DND-41 (cell line): Measurements from ENCODE around the gene DOCK9.

Experiments used
- ATAC-seq: fragments of 200-7000 bp; cut with Tn5 transposase; 3 replicates; pipeline ENCODE4 v1.9.1; 2021; ENCODE audit warnings: low read depth; ENCODE audit not compliant: insufficient read depth
- DNase-seq: peaks from one replicate; pipeline ENCODE4 v3.0.0-alpha.2; 2020
- H2AFZ ChIP-seq: 2 replicates; pipeline ENCODE4 v1.6.0; 2012; ENCODE audit warnings: low read depth, low read length
- H3K27ac ChIP-seq: 2 replicates; pipeline ENCODE4 v1.5.1; 2012; ENCODE audit warnings: low read length, inconsistent platforms
- H3K27me3 ChIP-seq: fragments of 200-600 bp; sonication (generic); 2 replicates; pipeline ENCODE4 v1.6.0; 2012; ENCODE audit warnings: low read length, mild to moderate bottlenecking, inconsistent platforms; ENCODE audit not compliant: insufficient read depth, poor library complexity
- H3K36me3 ChIP-seq: 2 replicates; pipeline ENCODE4 v1.5.1; 2012; ENCODE audit warnings: low read length, inconsistent platforms; ENCODE audit not compliant: insufficient read depth
- H3K4me1 ChIP-seq: 2 replicates; pipeline ENCODE4 v1.5.1; 2012; ENCODE audit warnings: mild to moderate bottlenecking, low read length; ENCODE audit not compliant: insufficient read depth
- H3K4me2 ChIP-seq: 2 replicates; pipeline ENCODE4 v1.6.0; 2012; ENCODE audit warnings: mild to moderate bottlenecking, moderate library complexity, low read length, inconsistent platforms; ENCODE audit not compliant: insufficient read depth
- H3K4me3 ChIP-seq, 2 experiments: fragments of 200-600 bp in 1 of 2; shearing (Covaris generic) in 1 of 2; 2 replicates each; pipeline ENCODE4 v1.5.1; 2012 to 2016; ENCODE audit warnings: inconsistent platforms in 2 of 2, low read length in 2 of 2, mild to moderate bottlenecking in 2 of 2, low read depth in 1 of 2, moderate library complexity in 1 of 2
- H3K79me2 ChIP-seq: 2 replicates; pipeline ENCODE4 v1.6.0; 2012; ENCODE audit warnings: low read length, inconsistent platforms; ENCODE audit not compliant: insufficient read depth
- H3K9ac ChIP-seq: 2 replicates; pipeline ENCODE4 v1.6.0; 2012; ENCODE audit warnings: low read depth, mild to moderate bottlenecking, inconsistent platforms, low read length, moderate library complexity
- H3K9me3 ChIP-seq: 2 replicates; pipeline ENCODE4 v1.5.1; 2012; ENCODE audit warnings: low read length, moderate library complexity, mild to moderate bottlenecking, inconsistent platforms; ENCODE audit not compliant: insufficient read depth, severe bottlenecking
- H4K20me1 ChIP-seq: 2 replicates; pipeline ENCODE4 v1.6.0; 2012; ENCODE audit warnings: low read length; ENCODE audit not compliant: insufficient read depth
- CTCF ChIP-seq: IDR thresholded peaks from 2 replicates; pipeline ENCODE4 v1.5.1; 2012; ENCODE audit warnings: borderline replicate concordance, low read length, moderate library complexity, mild to moderate bottlenecking; ENCODE audit not compliant: poor library complexity, severe bottlenecking; ENCODE audit errors: extremely low read depth
- EZH2 ChIP-seq: IDR thresholded peaks from 3 replicates; pipeline ENCODE4 v1.6.1; 2012; ENCODE audit warnings: borderline replicate concordance, low read depth, mild to moderate bottlenecking, moderate library complexity, low read length, inconsistent platforms; ENCODE audit not compliant: severe bottlenecking

DOCK9 gene

GRCh38 chr13:98944336-98944735 is 33.5 kb downstream of the DOCK9 start:
- Histone ChIP-seq H3K9me3 (no peaks in the 10 kb centered on the region), H2AFZ (no peak overlapping the region), H3K9ac (no peak overlapping the region), H4K20me1 (no peaks in the 10 kb centered on the region), H3K27ac (no peak overlapping the region), H3K4me2 (no peak overlapping the region), H3K79me2 (no peaks in the 10 kb centered on the region), H3K4me3 (no peak overlapping the region), H3K4me1 (peaks cover 12% of the 10 kb centered on the region), H3K36me3 (no peaks in the 10 kb centered on the region), H3K27me3 (no peaks in the 10 kb centered on the region)
- TF ChIP-seq CTCF, result no peak
- no peak for TF ChIP-seq EZH2
- ATAC-seq (no peak), DNase-seq (no peak)

GRCh38 chr13:98942997-98943396 is 34.9 kb downstream of the DOCK9 start:
- Histone ChIP-seq H3K27me3 (no peaks in the 10 kb centered on the region), H2AFZ (no peak overlapping the region), H3K4me2 (no peak overlapping the region), H3K36me3 (no peaks in the 10 kb centered on the region), H3K27ac (no peak overlapping the region), H4K20me1 (no peaks in the 10 kb centered on the region), H3K9me3 (no peaks in the 10 kb centered on the region), H3K9ac (no peak overlapping the region), H3K4me3 (no peak overlapping the region), H3K4me1 (peaks cover 4% of the 10 kb centered on the region; the same call in 1 of the 2 replicates), H3K79me2 (no peaks in the 10 kb centered on the region)
- TF ChIP-seq CTCF, result no peak
- no peak for TF ChIP-seq EZH2
- DNase-seq (no peak), ATAC-seq (no peak)

GRCh38 chr13:98942485-98942884 is 35.4 kb downstream of the DOCK9 start:
- no peaks in the 10 kb centered on the region for H4K20me1 ChIP-seq
- no peak overlapping the region for H3K4me2 ChIP-seq
- no peaks in the 10 kb centered on the region for H3K36me3 ChIP-seq
- no peaks in the 10 kb centered on the region for H3K4me1 ChIP-seq
- ATAC-seq (no peak), DNase-seq (no peak)
- no peak overlapping the region for H2AFZ ChIP-seq
- no peak overlapping the region for H3K9ac ChIP-seq
- no peak overlapping the region for H3K4me3 ChIP-seq
- no peak overlapping the region for H3K27ac ChIP-seq
- H3K27me3 ChIP-seq, result no peaks in the 10 kb centered on the region
- no peak for TF ChIP-seq CTCF
- TF ChIP-seq EZH2, result no peak
- H3K79me2 ChIP-seq, result no peaks in the 10 kb centered on the region
- no peaks in the 10 kb centered on the region for H3K9me3 ChIP-seq

- Histone ChIP-seq H3K4me2 (no peak overlapping the region), H2AFZ (no peak overlapping the region), H3K9me3 (no peaks in the 10 kb centered on the region), H3K79me2 (no peaks in the 10 kb centered on the region), H3K27me3 (no peaks in the 10 kb centered on the region), H3K9ac (no peak overlapping the region), H3K4me3 (no peak overlapping the region), H3K4me1 (no peaks in the 10 kb centered on the region), H3K36me3 (no peaks in the 10 kb centered on the region), H4K20me1 (no peaks in the 10 kb centered on the region), H3K27ac (no peak overlapping the region)
- ATAC-seq, result no peak
- TF ChIP-seq CTCF (no peak), EZH2 (no peak)
- no peak for DNase-seq
Observed at GRCh38 chr13:98941536-98941935, 36.3 kb downstream of the DOCK9 start.
